Measurements from ENCODE around the gene C7. TPM values are rescaled to one million over a fixed set of nuclear protein-coding genes. Genes with fewer than 3 reads are reported as not detected.
"Not testable (repeated sequence)": the region's sequence is repeated elsewhere in the genome, so short reads cannot be mapped to it uniquely, and the experiment has no call there.

C7 gene
- total and polyA plus RNA-seq, 4 donors, result 16.0 to 412 (median 177) TPM

GRCh38 chr5:41010572-41010971 lies 101.3 kb downstream of the C7 start:
- WGBS, 2 donors, result 92 to 96% methylated on average over 6 of the region's 6 CpGs
- no peaks in the 10 kb centered on the region for H3K9me3 ChIP-seq (ENCODE audit: control insufficient read depth, low read length)
- ATAC-seq (ENCODE audit: low FRiP score), result no peak
- H3K27ac ChIP-seq (ENCODE audit: low read depth in 1 of 2, low read length in 2 of 2), result no peak overlapping the region
- intact Hi-C loops (cut with DNase I), result no loop called here
- no peaks in the 10 kb centered on the region for H3K4me1 ChIP-seq (ENCODE audit: control insufficient read depth in 1 of 2, insufficient read depth in 2 of 2, low read length in 2 of 2)
- no peaks in the 10 kb centered on the region for H3K27me3 ChIP-seq (ENCODE audit: control insufficient read depth in 1 of 2, insufficient read depth in 2 of 2, low read length in 1 of 2)
- H3K36me3 ChIP-seq (ENCODE audit: control insufficient read depth in 1 of 2, insufficient read depth in 2 of 2, low read length in 1 of 2), result no peaks in the 10 kb centered on the region
- DNase-seq, result no peak
- H3K4me3 ChIP-seq (ENCODE audit: low read length in 2 of 2), result no peak overlapping the region

GRCh38 chr5:41012318-41012717 lies 103.0 kb downstream of the C7 start:
- ATAC-seq (ENCODE audit: low FRiP score) (no peak), DNase-seq (no peak)
- no peaks in the 10 kb centered on the region for H3K27me3 ChIP-seq (ENCODE audit: control insufficient read depth in 1 of 2, insufficient read depth in 2 of 2, low read length in 1 of 2)
- no peaks in the 10 kb centered on the region for H3K36me3 ChIP-seq (ENCODE audit: control insufficient read depth in 1 of 2, insufficient read depth in 2 of 2, low read length in 1 of 2)
- intact Hi-C loops (cut with DNase I), result no loop called here
- WGBS, 2 donors, result 63 to 72% methylated on average over 4 of the region's 4 CpGs
- no peaks in the 10 kb centered on the region for H3K4me1 ChIP-seq (ENCODE audit: control insufficient read depth in 1 of 2, insufficient read depth in 2 of 2, low read length in 2 of 2)
- no peaks in the 10 kb centered on the region for H3K9me3 ChIP-seq (ENCODE audit: control insufficient read depth, low read length)
- no peak overlapping the region for H3K27ac ChIP-seq (ENCODE audit: low read depth in 1 of 2, low read length in 2 of 2)
- no peak overlapping the region for H3K4me3 ChIP-seq (ENCODE audit: low read length in 2 of 2)

- WGBS, 2 donors, result 94 to 96% methylated on average over 8 of the region's 8 CpGs
- DNase-seq; H3K27me3 ChIP-seq (ENCODE audit: control insufficient read depth in 1 of 2, insufficient read depth in 2 of 2, low read length in 1 of 2); H3K36me3 ChIP-seq (ENCODE audit: control insufficient read depth in 1 of 2, insufficient read depth in 2 of 2, low read length in 1 of 2); H3K4me3 ChIP-seq (ENCODE audit: low read length in 2 of 2); H3K9me3 ChIP-seq (ENCODE audit: control insufficient read depth, low read length); intact Hi-C loops (cut with DNase I); H3K4me1 ChIP-seq (ENCODE audit: control insufficient read depth in 1 of 2, insufficient read depth in 2 of 2, low read length in 2 of 2); H3K27ac ChIP-seq (ENCODE audit: low read depth in 1 of 2, low read length in 2 of 2); ATAC-seq (ENCODE audit: low FRiP score): not testable (repeated sequence)
Measured at GRCh38 chr5:41022600-41022999, 113.3 kb downstream of the C7 start.

Other genes starting within 250 kb of the C7 start
- 10 to 100 TPM in 1 of 2 donors, 1 to 10 TPM in 1; 10.0 to 18.2 TPM for gene PTGER4, start 229.6 kb upstream of the C7 start, total RNA-seq
- 1 to 10 TPM; 5.2 to 7.4 TPM for gene PTGER4, start 229.6 kb upstream of the C7 start, polyA plus RNA-seq
- 10 to 100 TPM; 18.7 to 19.4 TPM for gene TTC33, start 153.5 kb upstream of the C7 start, total RNA-seq
- 10 to 100 TPM; 11.9 to 13.0 TPM for gene TTC33, start 153.5 kb upstream of the C7 start, polyA plus RNA-seq
- 100 to 1,000 TPM; 103 to 104 TPM for gene PRKAA1, start 111.1 kb upstream of the C7 start, total RNA-seq
- gene PRKAA1, start 111.1 kb upstream of the C7 start, polyA plus RNA-seq, result 10 to 100 TPM; 20.5 to 49.8 TPM
- 100 to 1,000 TPM; 772 to 916 TPM for gene RPL37, start 74.3 kb upstream of the C7 start, total RNA-seq
- gene RPL37, start 74.3 kb upstream of the C7 start, polyA plus RNA-seq, result 1,000 to 10,000 TPM; 1,304 to 1,463 TPM
- 10 to 100 TPM; 10.4 to 19.8 TPM for gene CARD6, start 68.1 kb upstream of the C7 start, total RNA-seq
- gene CARD6, start 68.1 kb upstream of the C7 start, polyA plus RNA-seq, result 1 to 10 TPM; 4.6 to 4.8 TPM
- gene MROH2B, start 161.8 kb downstream of the C7 start, total RNA-seq, result not detected
- not detected for gene MROH2B, start 161.8 kb downstream of the C7 start, polyA plus RNA-seq